Cardiac muscle cell (in vitro differentiated cells and primary cell): ENCODE measurements around the gene CNOT2. TPM values are rescaled to one million over a fixed set of nuclear protein-coding genes. Genes with fewer than 3 reads are reported as not detected.

Experiments
- DNase-seq, 2 donors: peaks; one replicate each; pipeline versions ENCODE4 v3.0.0 to v3.0.0-alpha.2; 2010 to 2017; ENCODE audit warnings: low read depth in 1 of 2, low spot score in 1 of 2
- H3K27ac ChIP-seq: fragments of 200-600 bp; sonication (generic); 2 replicates; pipeline ENCODE4 v1.5.1; 2016
- H3K27me3 ChIP-seq: fragments of 200-600 bp; sonication (generic); 2 replicates; pipeline ENCODE4 v1.6.0; 2016; ENCODE audit warnings: control low read depth
- H3K36me3 ChIP-seq: fragments of 200-600 bp; sonication (generic); 2 replicates; pipeline ENCODE4 v1.5.1; 2016; ENCODE audit warnings: control low read depth
- H3K4me1 ChIP-seq: fragments of 200-600 bp; sonication (generic); 2 replicates; pipeline ENCODE4 v1.8.1; 2017; ENCODE audit warnings: low read depth, mild to moderate bottlenecking, mixed run types
- H3K4me3 ChIP-seq: fragments of 200-600 bp; sonication (generic); 2 replicates; pipeline ENCODE4 v1.5.1; 2016; ENCODE audit warnings: mild to moderate bottlenecking
- H3K9me3 ChIP-seq: fragments of 200-600 bp; sonication (generic); 2 replicates; pipeline ENCODE4 v1.5.1; 2017; ENCODE audit warnings: low read depth, mild to moderate bottlenecking, control low read depth
- polyA plus RNA-seq: library from polyadenylated mRNA; unstranded; fragments of >200 nt; fragmentation: Nextera tagmentation; extraction: Ambion mirVana; gene quantifications from 2 replicates; pipeline ENCODE4 v1.2.1, GENCODE V29; 2016
- total RNA-seq: library from RNA; depleted of rRNA; stranded (reverse); fragments of >200 nt; gene quantifications from 2 replicates; pipeline ENCODE4 v1.2.3, GENCODE V29; 2016
- TF ChIP-seq, protein P1 (sequence below): IDR thresholded peaks from 2 replicates; pipeline ENCODE4 v1.5.1; 2012; ENCODE audit warnings: low read depth, mild to moderate bottlenecking, low read length

CNOT2 gene
- total and polyA plus RNA-seq, 2 experiments from 2014 or later, result 77.6 to 113 TPM

DNA sequence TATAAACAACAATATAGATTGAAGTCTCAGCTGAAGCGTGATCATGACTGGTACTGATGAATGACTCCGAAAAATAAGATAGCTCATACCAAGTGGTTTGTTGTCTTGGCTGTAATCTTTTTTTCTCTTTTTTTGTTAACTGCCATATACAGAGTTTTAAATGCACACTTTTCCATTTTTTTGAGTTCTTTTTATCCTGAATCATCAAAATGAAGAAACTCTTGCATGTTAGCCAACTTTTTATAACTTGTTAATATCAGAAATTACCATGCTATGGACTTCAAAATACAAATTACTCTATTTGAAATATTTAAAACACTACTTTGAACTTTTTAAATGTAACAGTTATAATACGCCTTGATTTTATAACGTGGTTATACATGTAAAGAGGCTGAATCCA lies 112.7 kb downstream of the CNOT2 start:
- Histone ChIP-seq H3K36me3 (peaks cover 21% of the 10 kb centered on the region), H3K4me3 (no peak overlapping the region), H3K27ac (no peak overlapping the region), H3K4me1 (no peaks in the 10 kb centered on the region), H3K27me3 (no peaks in the 10 kb centered on the region), H3K9me3 (no peaks in the 10 kb centered on the region)
- no peak for DNase-seq
- TF ChIP-seq, protein P1, sequence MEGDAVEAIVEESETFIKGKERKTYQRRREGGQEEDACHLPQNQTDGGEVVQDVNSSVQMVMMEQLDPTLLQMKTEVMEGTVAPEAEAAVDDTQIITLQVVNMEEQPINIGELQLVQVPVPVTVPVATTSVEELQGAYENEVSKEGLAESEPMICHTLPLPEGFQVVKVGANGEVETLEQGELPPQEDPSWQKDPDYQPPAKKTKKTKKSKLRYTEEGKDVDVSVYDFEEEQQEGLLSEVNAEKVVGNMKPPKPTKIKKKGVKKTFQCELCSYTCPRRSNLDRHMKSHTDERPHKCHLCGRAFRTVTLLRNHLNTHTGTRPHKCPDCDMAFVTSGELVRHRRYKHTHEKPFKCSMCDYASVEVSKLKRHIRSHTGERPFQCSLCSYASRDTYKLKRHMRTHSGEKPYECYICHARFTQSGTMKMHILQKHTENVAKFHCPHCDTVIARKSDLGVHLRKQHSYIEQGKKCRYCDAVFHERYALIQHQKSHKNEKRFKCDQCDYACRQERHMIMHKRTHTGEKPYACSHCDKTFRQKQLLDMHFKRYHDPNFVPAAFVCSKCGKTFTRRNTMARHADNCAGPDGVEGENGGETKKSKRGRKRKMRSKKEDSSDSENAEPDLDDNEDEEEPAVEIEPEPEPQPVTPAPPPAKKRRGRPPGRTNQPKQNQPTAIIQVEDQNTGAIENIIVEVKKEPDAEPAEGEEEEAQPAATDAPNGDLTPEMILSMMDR, result no peak

DNA sequence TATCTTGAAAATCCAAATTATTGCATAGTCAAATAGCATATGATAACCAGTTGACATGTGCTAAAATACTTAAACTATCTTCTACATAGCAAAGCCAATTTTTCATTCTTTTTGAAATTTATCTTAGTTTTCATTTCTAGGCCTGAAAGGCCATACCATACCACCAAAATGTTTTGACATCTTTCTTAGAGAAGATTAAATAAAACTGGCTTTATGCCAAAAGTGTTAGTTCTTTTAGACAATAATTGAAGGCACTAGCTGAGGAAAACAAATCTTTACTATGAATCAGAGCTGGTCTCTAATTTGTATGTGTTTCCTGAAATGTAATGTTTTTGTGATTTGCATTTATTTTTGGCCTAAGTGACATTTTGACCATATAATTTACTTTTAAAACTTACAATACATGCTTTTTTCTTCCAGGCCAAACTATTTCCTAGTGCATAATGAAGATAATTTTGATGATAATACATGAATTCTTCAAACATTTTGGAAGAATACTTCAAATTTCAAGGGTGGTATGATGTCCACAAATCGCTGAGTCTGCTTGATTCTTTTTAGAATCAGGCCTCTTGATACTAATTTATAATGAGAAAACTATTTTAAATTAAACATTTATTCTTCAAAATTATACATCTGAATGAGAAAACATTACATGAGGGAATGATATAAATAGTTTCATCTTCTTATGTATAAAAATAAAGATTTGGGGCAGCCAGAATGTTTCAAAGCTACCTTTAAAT lies 116.4 kb downstream of the CNOT2 start:
- H3K27me3 ChIP-seq, result peaks cover 10% of the 10 kb centered on the region
- DNase-seq, result no peak
- no peaks in the 10 kb centered on the region for H3K9me3 ChIP-seq
- H3K4me1 ChIP-seq, result peaks cover 3% of the 10 kb centered on the region
- TF ChIP-seq, protein P1, result no peak
- no peak overlapping the region for H3K27ac ChIP-seq
- no peak overlapping the region for H3K4me3 ChIP-seq
- H3K36me3 ChIP-seq, result peaks cover 11% of the 10 kb centered on the region

DNA sequence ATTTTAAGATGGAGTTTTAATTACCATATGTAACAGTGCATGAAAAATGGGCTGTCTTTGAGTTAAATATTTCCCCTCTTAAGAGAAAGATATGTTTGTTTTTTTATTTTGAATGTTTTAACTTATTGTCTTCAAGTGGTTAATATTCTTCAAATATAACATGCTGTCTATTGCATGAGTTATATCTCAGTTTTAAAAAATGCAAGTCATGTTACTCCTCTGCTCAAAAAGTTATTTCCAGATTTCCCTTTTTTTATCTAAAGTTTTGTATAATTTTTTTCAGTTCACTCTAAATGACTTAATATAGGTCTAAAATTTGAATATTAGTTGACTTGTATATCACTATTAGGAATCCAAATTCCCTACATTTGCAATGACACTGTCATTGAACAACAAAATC lies 117.0 kb downstream of the CNOT2 start:
- H3K27me3 ChIP-seq, result peaks cover 16% of the 10 kb centered on the region
- no peak overlapping the region for H3K4me3 ChIP-seq
- DNase-seq, result no peak
- peaks cover 7% of the 10 kb centered on the region for H3K36me3 ChIP-seq
- H3K4me1 ChIP-seq, result peaks cover 8% of the 10 kb centered on the region
- no peak overlapping the region for H3K27ac ChIP-seq
- TF ChIP-seq, protein P1, result no peak
- no peaks in the 10 kb centered on the region for H3K9me3 ChIP-seq

DNA sequence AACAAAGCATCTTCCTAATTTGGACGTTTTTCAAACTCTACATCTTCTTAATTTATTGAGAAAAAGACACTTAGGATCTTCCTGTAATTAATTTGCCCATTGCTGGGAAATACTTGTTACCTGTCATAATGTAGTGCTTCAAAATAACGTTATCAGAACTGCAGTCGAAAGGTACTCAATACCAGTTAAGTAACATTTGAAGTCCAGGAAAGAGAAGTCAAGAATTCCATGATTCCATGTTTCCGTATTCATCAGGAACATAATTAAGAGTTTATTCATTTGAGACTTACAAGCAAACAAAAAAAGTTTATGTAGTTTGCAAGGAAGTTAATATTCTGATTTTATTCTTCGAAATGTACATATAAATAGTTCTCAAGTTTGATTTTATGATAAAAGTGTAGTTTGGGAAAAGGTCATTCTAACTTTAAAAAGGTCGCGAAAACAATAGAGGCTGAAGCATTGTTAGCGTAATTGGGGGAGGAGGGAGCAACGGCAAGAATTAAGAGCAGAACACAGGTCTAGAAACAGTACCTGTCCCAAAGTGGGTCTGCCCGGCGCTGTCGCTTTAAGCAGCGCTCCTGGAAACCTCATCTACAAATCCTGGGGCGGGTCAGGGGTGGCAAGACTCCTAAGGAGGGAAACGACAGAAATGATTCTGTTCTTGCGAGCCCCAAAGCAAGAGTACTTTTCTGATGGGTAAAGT lies 121.6 kb downstream of the CNOT2 start:
- Histone ChIP-seq H3K9me3 (no peaks in the 10 kb centered on the region), H3K4me1 (peaks cover 19% of the 10 kb centered on the region), H3K4me3 (peak overlapping the region; percentile 58), H3K36me3 (no peaks in the 10 kb centered on the region), H3K27me3 (peaks cover 16% of the 10 kb centered on the region), H3K27ac (no peak overlapping the region)
- TF ChIP-seq, protein P1, result no peak
- peak in 1 of 2 donors; percentile 24 for DNase-seq

DNA sequence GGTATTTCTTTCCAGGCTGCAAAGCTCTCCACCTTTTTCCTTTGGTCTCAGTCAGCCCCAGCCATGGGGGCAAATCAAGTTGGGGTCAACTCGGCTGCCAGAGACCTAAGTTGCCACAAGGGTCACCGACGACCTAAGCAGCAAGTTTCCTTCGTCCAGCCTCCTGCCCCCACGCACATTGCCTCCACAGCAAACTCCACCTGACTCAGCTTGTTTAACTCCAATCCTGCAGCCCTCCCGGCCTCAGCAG lies 122.1 kb downstream of the CNOT2 start:
- Histone ChIP-seq H3K4me1 (peaks cover 19% of the 10 kb centered on the region), H3K36me3 (no peaks in the 10 kb centered on the region), H3K27ac (no peak overlapping the region), H3K27me3 (peaks cover 16% of the 10 kb centered on the region), H3K9me3 (no peaks in the 10 kb centered on the region), H3K4me3 (peak overlapping the region; percentile 58)
- TF ChIP-seq, protein P1, result no peak
- DNase-seq, result no peak
